B cell (primary cell): ENCODE measurements around the gene FAM111B. TPM values are rescaled to one million over a fixed set of nuclear protein-coding genes. Genes with fewer than 3 reads are reported as not detected.

Source experiments
- ATAC-seq: fragments of 200-7000 bp; cut with Tn5 transposase; one replicate; pipeline ENCODE4 v1.10.0; 2021; ENCODE audit warnings: low read depth, mild to moderate bottlenecking, moderate number of reproducible peaks, moderate library complexity
- CTCF ChIA-PET: fragments of 350-600 bp; sonication (Branson Sonifier 250); formaldehyde crosslinking; loops from one replicate; lab custom pipeline; 2021; ENCODE audit warnings: antibody characterized with exemption, inconsistent platforms; lab: Charles Lee
- POLR2A ChIA-PET: fragments of 350-600 bp; sonication (Branson Sonifier 250); formaldehyde crosslinking; loops from one replicate; lab custom pipeline; 2021; ENCODE audit warnings: antibody characterized with exemption; lab: Charles Lee
- DNase-seq: peaks from one replicate; pipeline ENCODE4 v3.0.0; 2013
- H2AFZ ChIP-seq: 2 replicates; pipeline ENCODE4 v1.6.1; 2012; ENCODE audit warnings: mild to moderate bottlenecking, low read depth, low read length; ENCODE audit not compliant: insufficient read depth, poor library complexity, severe bottlenecking
- H3K27ac ChIP-seq, 2 donors: 1 replicate in 1 of 2; 2 replicates in 1 of 2; pipeline ENCODE4 v1.5.1; 2012 to 2013; ENCODE audit warnings: low read length in 2 of 2, mild to moderate bottlenecking in 2 of 2, moderate library complexity in 1 of 2
- H3K27me3 ChIP-seq, 4 experiments: fragments of 200-600 bp in 1 of 4; sonication (generic) in 1 of 4; replicated peaks in 1 of 4; 1 replicate in 2 of 4; 2 replicates in 2 of 4; pipeline versions ENCODE4 v1.6.1 to v1.7.0; 2013 to 2016; ENCODE audit warnings: low read length in 3 of 4, mild to moderate bottlenecking in 2 of 4, mixed read lengths in 1 of 4, moderate library complexity in 1 of 4; ENCODE audit not compliant: insufficient read depth in 4 of 4, control insufficient read depth in 3 of 4; ENCODE audit errors: control extremely low read depth in 1 of 4
- H3K36me3 ChIP-seq, 2 experiments: replicated peaks in 1 of 2; 1 replicate in 1 of 2; 2 replicates in 1 of 2; pipeline versions ENCODE4 v1.6.1 to v1.7.1; 2013; ENCODE audit warnings: low read length in 1 of 2; ENCODE audit not compliant: insufficient read depth in 2 of 2, control insufficient read depth in 1 of 2; ENCODE audit errors: control extremely low read depth in 1 of 2, extremely low read depth in 1 of 2
- H3K4me1 ChIP-seq, 2 donors: fragments of 200-600 bp in 1 of 2; sonication (generic) in 1 of 2; 1 replicate in 1 of 2; 2 replicates in 1 of 2; pipeline versions ENCODE4 v1.5.1 to v1.6.1; 2013 to 2017; ENCODE audit warnings: low read length in 2 of 2; ENCODE audit not compliant: control insufficient read depth in 2 of 2, insufficient read depth in 2 of 2
- H3K4me2 ChIP-seq: replicated peaks from 2 replicates; pipeline ENCODE3; 2012; ENCODE audit warnings: mild to moderate bottlenecking, low read depth, low read length; ENCODE audit not compliant: poor library complexity, severe bottlenecking
- H3K4me3 ChIP-seq, 5 experiments: fragments of 200-600 bp in 1 of 5; sonication (generic) in 1 of 5; 1 replicate in 3 of 5; 2 replicates in 2 of 5; pipeline versions ENCODE4 v1.5.1 to v1.7.0; 2011 to 2016; ENCODE audit warnings: low read length in 4 of 5, mild to moderate bottlenecking in 4 of 5, low read depth in 2 of 5, control low read depth in 1 of 5, moderate library complexity in 1 of 5; ENCODE audit not compliant: insufficient read depth in 1 of 5; ENCODE audit errors: control extremely low read depth in 1 of 5, extremely low read depth in 1 of 5
- H3K79me2 ChIP-seq: fragments of 200-600 bp; sonication (generic); one replicate; pipeline ENCODE4 v1.6.0; 2016; ENCODE audit warnings: low read length; ENCODE audit not compliant: control insufficient read depth, insufficient read depth
- H3K9ac ChIP-seq: fragments of 200-600 bp; sonication (generic); 2 replicates; pipeline ENCODE4 v1.6.1; 2017; ENCODE audit warnings: mild to moderate bottlenecking, low read length, moderate library complexity
- H3K9me3 ChIP-seq, 3 donors: one replicate each; pipeline versions ENCODE4 v1.6.1 to v1.7.1; 2013; ENCODE audit warnings: low read length in 2 of 3; ENCODE audit not compliant: control insufficient read depth in 2 of 3, insufficient read depth in 1 of 3; ENCODE audit errors: control extremely low read depth in 1 of 3
- H4K20me1 ChIP-seq: 2 replicates; pipeline ENCODE4 v1.6.0; 2012; ENCODE audit warnings: mild to moderate bottlenecking, low read length; ENCODE audit not compliant: insufficient read depth, control insufficient read depth, poor library complexity, severe bottlenecking
- H3K27ac Mint-ChIP-seq: one replicate; pipeline ENCODE4 v1.8.0; 2021; ENCODE audit warnings: mixed read lengths
- H3K27me3 Mint-ChIP-seq: one replicate; pipeline ENCODE4 v1.8.0; 2021; ENCODE audit warnings: mixed read lengths
- H3K4me1 Mint-ChIP-seq: one replicate; pipeline ENCODE4 v1.8.0; 2021; ENCODE audit warnings: mixed read lengths
- H3K4me3 Mint-ChIP-seq: one replicate; pipeline ENCODE4 v1.8.0; 2021; ENCODE audit warnings: mixed read lengths
- H3K9me3 Mint-ChIP-seq: one replicate; pipeline ENCODE4 v1.8.0; 2022; ENCODE audit warnings: mixed read lengths; ENCODE audit not compliant: insufficient read depth
- EZH2 ChIP-seq: IDR thresholded peaks from 2 replicates; pipeline ENCODE4 v1.6.1; 2012; ENCODE audit warnings: borderline replicate concordance, low read depth, mild to moderate bottlenecking, moderate library complexity, low read length; ENCODE audit not compliant: insufficient read depth, poor library complexity, severe bottlenecking
- WGBS: methylation state at CpG from one replicate; pipeline ENCODE4 v1.1.5; 2013; ENCODE audit warnings: missing lambda C conversion rate; ENCODE audit not compliant: insufficient coverage; 5-methylcytosine and 5-hydroxymethylcytosine counted together
- intact Hi-C: fragments of 100-400 bp; cut with micrococcal nuclease; formaldehyde crosslinking; loops from one replicate; pipeline ENCODE4 v1.10.0; 2022
- polyA plus RNA-seq: library from polyadenylated mRNA; depleted of rRNA; stranded (reverse); fragments of >200 nt; gene quantifications from 2 replicates; pipeline ENCODE4 v1.2.3, GENCODE V29; 2012
- total RNA-seq, 2 donors: library from RNA; stranded (reverse); fragments of 120-200 nt in 1 of 2; gene quantifications; 1 replicate in 1 of 2; 2 replicates in 1 of 2; pipeline versions ENCODE4 v1.2.3 to v1.2.4, GENCODE V29; 2013 to 2022
- TF ChIP-seq, protein P1 (sequence below): fragments of 200-600 bp; IDR thresholded peaks from one replicate; pipeline ENCODE4 v1.8.0; 2022; ENCODE audit warnings: antibody characterized with exemption, mild to moderate bottlenecking

Gene FAM111B
- total and polyA plus RNA-seq, 2 donors (not counting 1 experiment from before 2014, with no cell fraction given) = 3.6 to 155 TPM

DNA sequence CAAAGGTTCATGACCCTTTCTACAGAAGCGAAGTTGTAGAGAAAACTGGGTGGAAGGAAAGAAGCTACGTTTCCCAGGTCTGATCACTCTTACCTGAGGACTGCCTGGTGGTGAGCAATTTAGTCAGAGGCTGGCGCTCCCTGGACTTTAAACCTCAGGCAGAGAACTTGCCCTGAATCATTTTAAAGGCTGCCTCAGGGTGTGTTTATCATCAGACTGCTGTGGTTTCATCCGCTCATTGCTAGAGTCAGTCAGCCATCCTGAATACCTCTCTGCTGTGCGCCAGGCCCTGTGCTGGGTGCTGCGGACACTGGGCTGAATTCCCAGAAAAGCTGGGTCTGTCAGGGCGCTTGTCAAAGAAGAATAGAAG is 67.6 kb downstream of the FAM111B start:
- Histone ChIP-seq H3K4me2 (peak overlapping the region; percentile 88), H3K79me2 (peaks cover 76% of the 10 kb centered on the region), H3K36me3 (peaks cover 3 to 20% of the 10 kb centered on the region in 2 experiments), H2AFZ (no peak overlapping the region), H3K4me3 (no peak overlapping the region), H3K9ac (no peak overlapping the region), H3K27ac (peak overlapping the region in 1 of 2 donors; percentile 31), H3K4me1 (peaks cover 20 to 26% of the 10 kb centered on the region in 2 donors), H3K27me3 (no peaks in the 10 kb centered on the region), H3K9me3 (peaks cover 0 to 8% (median 6%) of the 10 kb centered on the region in 3 donors), H4K20me1 (peaks cover 27% of the 10 kb centered on the region)
- ChIA-PET POLR2A (interaction anchor here (0.6 to 1.7 kb wide), 3 partner anchors 28 to 47 kb away, joined by 3 to 6 read pairs (median 5); partner anchors contain the start of gene MPEG1), CTCF (interaction anchor here (0.6 to 11.2 kb wide), 11 partner anchors 13 to 1650 kb away, joined by 3 to 215 read pairs (median 6); partner anchors contain the start of gene OR5A2)
- 77% methylated on average over 6 of the region's 7 CpGs for WGBS
- peaks cover 8% of the 10 kb centered on the region for H3K9me3 Mint-ChIP-seq
- intact Hi-C loops = loop anchor here (5.0 to 10.0 kb wide), 2 partner anchors 383 to 490 kb away; partner anchors contain the start of gene PATL1
- peaks cover 28% of the 10 kb centered on the region for H3K4me1 Mint-ChIP-seq
- no peak for ATAC-seq
- TF ChIP-seq, protein P1, sequence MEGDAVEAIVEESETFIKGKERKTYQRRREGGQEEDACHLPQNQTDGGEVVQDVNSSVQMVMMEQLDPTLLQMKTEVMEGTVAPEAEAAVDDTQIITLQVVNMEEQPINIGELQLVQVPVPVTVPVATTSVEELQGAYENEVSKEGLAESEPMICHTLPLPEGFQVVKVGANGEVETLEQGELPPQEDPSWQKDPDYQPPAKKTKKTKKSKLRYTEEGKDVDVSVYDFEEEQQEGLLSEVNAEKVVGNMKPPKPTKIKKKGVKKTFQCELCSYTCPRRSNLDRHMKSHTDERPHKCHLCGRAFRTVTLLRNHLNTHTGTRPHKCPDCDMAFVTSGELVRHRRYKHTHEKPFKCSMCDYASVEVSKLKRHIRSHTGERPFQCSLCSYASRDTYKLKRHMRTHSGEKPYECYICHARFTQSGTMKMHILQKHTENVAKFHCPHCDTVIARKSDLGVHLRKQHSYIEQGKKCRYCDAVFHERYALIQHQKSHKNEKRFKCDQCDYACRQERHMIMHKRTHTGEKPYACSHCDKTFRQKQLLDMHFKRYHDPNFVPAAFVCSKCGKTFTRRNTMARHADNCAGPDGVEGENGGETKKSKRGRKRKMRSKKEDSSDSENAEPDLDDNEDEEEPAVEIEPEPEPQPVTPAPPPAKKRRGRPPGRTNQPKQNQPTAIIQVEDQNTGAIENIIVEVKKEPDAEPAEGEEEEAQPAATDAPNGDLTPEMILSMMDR = no peak
- no peak for TF ChIP-seq EZH2
- peak overlapping the region; percentile 98 for H3K4me3 Mint-ChIP-seq
- no peaks in the 10 kb centered on the region for H3K27me3 Mint-ChIP-seq
- H3K27ac Mint-ChIP-seq = peak overlapping the region; percentile 54
- peak; percentile 23 for DNase-seq

DNA sequence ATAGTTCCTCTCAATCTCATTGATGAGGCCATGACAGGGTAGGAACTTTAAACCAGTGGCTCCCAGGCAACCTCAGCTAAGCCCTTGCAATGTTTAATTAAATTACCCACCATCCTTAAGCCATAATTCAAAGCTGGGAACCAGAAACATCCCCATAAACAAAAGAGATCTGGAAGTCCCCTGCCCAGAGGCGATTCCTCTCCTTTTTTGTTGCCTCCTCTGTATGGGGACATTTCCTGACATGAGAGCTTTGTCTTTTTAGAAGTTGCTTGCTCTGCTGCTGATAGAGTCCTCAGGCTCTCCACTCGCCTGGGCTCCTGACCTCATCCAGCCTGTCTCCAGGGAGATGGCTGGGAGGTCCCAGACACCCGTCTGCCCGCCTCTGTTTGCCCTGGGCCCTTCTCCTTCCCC is 68.1 kb downstream of the FAM111B start:
- Mint-ChIP-seq H3K4me1 (peaks cover 28% of the 10 kb centered on the region), H3K4me3 (peak overlapping the region; percentile 98), H3K9me3 (peaks cover 8% of the 10 kb centered on the region), H3K27ac (peak overlapping the region; percentile 54), H3K27me3 (no peaks in the 10 kb centered on the region)
- Histone ChIP-seq H3K9ac (no peak overlapping the region), H3K36me3 (peaks cover 3 to 20% of the 10 kb centered on the region in 2 experiments), H3K27me3 (no peaks in the 10 kb centered on the region), H4K20me1 (peaks cover 31% of the 10 kb centered on the region), H3K4me3 (no peak overlapping the region), H3K27ac (no peak overlapping the region), H3K79me2 (peaks cover 80% of the 10 kb centered on the region), H3K9me3 (peaks cover 0 to 9% (median 7%) of the 10 kb centered on the region in 3 donors), H2AFZ (no peak overlapping the region), H3K4me1 (peaks cover 20 to 26% of the 10 kb centered on the region in 2 donors), H3K4me2 (peak overlapping the region; percentile 88)
- intact Hi-C loops = loop anchor here (10.0 kb wide), 1 partner anchor 490 kb away; the partner anchor contains the start of gene PATL1
- TF ChIP-seq, protein P1 = no peak
- TF ChIP-seq EZH2 = no peak
- DNase-seq (no peak), ATAC-seq (no peak)
- POLR2A ChIA-PET = interaction anchor here (0.6 to 1.4 kb wide), 2 partner anchors 38 to 48 kb away, joined by 3 to 6 read pairs; partner anchors contain the start of gene MPEG1
- WGBS = 78% methylated on average over 2 of the region's 4 CpGs
- CTCF ChIA-PET = interaction anchor here (1.3 to 11.2 kb wide), 8 partner anchors 12 to 253 kb away, joined by 3 to 215 read pairs (median 45); partner anchors contain the start of gene OR5A2
